Activated naive CD8-positive, alpha-beta T cell treated with anti-CD3 and anti-CD28 coated beads, Interleukin-2, amount 10 ng/mL, durations not matched to agents 7 days and 5 days (primary cell): ENCODE data around the gene PARD3B. TPM values are rescaled to one million over a fixed set of nuclear protein-coding genes. Genes with fewer than 3 reads are reported as not detected.

Experiments used
- ATAC-seq: fragments of 150-1000 bp; cut with Tn5 transposase; one replicate; pipeline ENCODE4 v1.10.0; 2021; ENCODE audit warnings: low read depth, moderate library complexity
- POLR2A ChIA-PET: fragments of 350-600 bp; sonication (Branson Sonifier 250); formaldehyde crosslinking; loops from one replicate; lab custom pipeline; 2021; ENCODE audit warnings: antibody characterized with exemption; lab: Charles Lee
- DNase-seq: peaks from one replicate; pipeline ENCODE4 v3.0.0; 2021
- H3K27ac Mint-ChIP-seq: one replicate; pipeline ENCODE4 v1.8.0; 2022; ENCODE audit warnings: mild to moderate bottlenecking, mixed read lengths
- H3K27me3 Mint-ChIP-seq: one replicate; pipeline ENCODE4 v1.8.0; 2022; ENCODE audit warnings: mild to moderate bottlenecking, moderate library complexity, mixed read lengths
- H3K36me3 Mint-ChIP-seq: one replicate; pipeline ENCODE4 v1.8.0; 2021; ENCODE audit warnings: mild to moderate bottlenecking, mixed read lengths
- H3K4me1 Mint-ChIP-seq: one replicate; pipeline ENCODE4 v1.8.0; 2021; ENCODE audit warnings: mixed read lengths
- H3K4me3 Mint-ChIP-seq: one replicate; pipeline ENCODE4 v1.8.0; 2022; ENCODE audit warnings: mild to moderate bottlenecking, moderate library complexity, mixed read lengths
- H3K9me3 Mint-ChIP-seq: one replicate; pipeline ENCODE4 v1.8.0; 2021; ENCODE audit warnings: mixed read lengths
- total RNA-seq, 2 experiments: library from RNA; stranded (reverse); gene quantifications; one replicate each; pipeline ENCODE4 v1.2.3, GENCODE V29; 2021

Gene PARD3B
- total RNA-seq, 2 experiments from 2014 or later: 0.55 to 1.0 TPM

- Mint-ChIP-seq H3K4me3 (no peak overlapping the region), H3K27me3 (no peaks in the 10 kb centered on the region), H3K4me1 (no peaks in the 10 kb centered on the region), H3K9me3 (peaks cover 1% of the 10 kb centered on the region), H3K36me3 (no peaks in the 10 kb centered on the region), H3K27ac (no peak overlapping the region)
- ATAC-seq: no peak
- DNase-seq: no peak
- POLR2A ChIA-PET: no interaction called here
Observed at GRCh38 chr2:205377324-205377723, 832.0 kb downstream of the PARD3B start.

- ATAC-seq (no peak), DNase-seq (no peak)
- no peaks in the 10 kb centered on the region for H3K36me3 Mint-ChIP-seq
- H3K4me3 Mint-ChIP-seq: no peak overlapping the region
- no peak overlapping the region for H3K27ac Mint-ChIP-seq
- no peaks in the 10 kb centered on the region for H3K4me1 Mint-ChIP-seq
- H3K27me3 Mint-ChIP-seq: no peaks in the 10 kb centered on the region
- H3K9me3 Mint-ChIP-seq: no peaks in the 10 kb centered on the region
- POLR2A ChIA-PET: no interaction called here
Observed at GRCh38 chr2:205383601-205384000, 838.3 kb downstream of the PARD3B start.

GRCh38 chr2:205386109-205386508 is 840.8 kb downstream of the PARD3B start:
- H3K36me3 Mint-ChIP-seq: no peaks in the 10 kb centered on the region
- POLR2A ChIA-PET: no interaction called here

GRCh38 chr2:205387350-205388055 is 842.2 kb downstream of the PARD3B start:
- no peaks in the 10 kb centered on the region for H3K9me3 Mint-ChIP-seq
- no peaks in the 10 kb centered on the region for H3K27me3 Mint-ChIP-seq
- H3K36me3 Mint-ChIP-seq: no peaks in the 10 kb centered on the region
- DNase-seq (no peak), ATAC-seq (no peak)
- peaks cover 1% of the 10 kb centered on the region for H3K4me1 Mint-ChIP-seq
- no peak overlapping the region for H3K27ac Mint-ChIP-seq
- POLR2A ChIA-PET: no interaction called here
- no peak overlapping the region for H3K4me3 Mint-ChIP-seq

More at GRCh38 chr2:205386109-205386508, 840.8 kb downstream of the PARD3B start:
- no peak overlapping the region for H3K4me3 Mint-ChIP-seq
- ATAC-seq (no peak), DNase-seq (no peak)
- no peaks in the 10 kb centered on the region for H3K27me3 Mint-ChIP-seq
- no peaks in the 10 kb centered on the region for H3K9me3 Mint-ChIP-seq
- peaks cover 1% of the 10 kb centered on the region for H3K4me1 Mint-ChIP-seq
- H3K27ac Mint-ChIP-seq: no peak overlapping the region

- ATAC-seq (no peak), DNase-seq (no peak)
- Mint-ChIP-seq H3K4me1 (peaks cover 1% of the 10 kb centered on the region), H3K27me3 (no peaks in the 10 kb centered on the region), H3K9me3 (no peaks in the 10 kb centered on the region), H3K36me3 (no peaks in the 10 kb centered on the region), H3K27ac (no peak overlapping the region), H3K4me3 (no peak overlapping the region)
- POLR2A ChIA-PET: no interaction called here
Observed at GRCh38 chr2:205390866-205391265, 845.6 kb downstream of the PARD3B start.

GRCh38 chr2:205401511-205401910 is 856.2 kb downstream of the PARD3B start:
- POLR2A ChIA-PET: no interaction called here
- no peaks in the 10 kb centered on the region for H3K36me3 Mint-ChIP-seq

GRCh38 chr2:205402011-205402410 is 856.7 kb downstream of the PARD3B start:
- POLR2A ChIA-PET: no interaction called here
- no peaks in the 10 kb centered on the region for H3K36me3 Mint-ChIP-seq
- H3K27ac Mint-ChIP-seq: no peak overlapping the region
- H3K4me1 Mint-ChIP-seq: no peaks in the 10 kb centered on the region
- no peak for DNase-seq
- no peaks in the 10 kb centered on the region for H3K27me3 Mint-ChIP-seq
- H3K9me3 Mint-ChIP-seq: no peaks in the 10 kb centered on the region
- H3K4me3 Mint-ChIP-seq: no peak overlapping the region
- no peak for ATAC-seq

More at GRCh38 chr2:205401511-205401910, 856.2 kb downstream of the PARD3B start:
- Mint-ChIP-seq H3K9me3 (no peaks in the 10 kb centered on the region), H3K27me3 (no peaks in the 10 kb centered on the region), H3K27ac (no peak overlapping the region), H3K4me3 (no peak overlapping the region), H3K4me1 (no peaks in the 10 kb centered on the region)
- no peak for DNase-seq
- ATAC-seq: no peak

GRCh38 chr2:205403244-205403825 is 858.1 kb downstream of the PARD3B start:
- Mint-ChIP-seq H3K4me3 (no peak overlapping the region), H3K27me3 (no peaks in the 10 kb centered on the region), H3K36me3 (no peaks in the 10 kb centered on the region), H3K4me1 (no peaks in the 10 kb centered on the region), H3K27ac (no peak overlapping the region), H3K9me3 (no peaks in the 10 kb centered on the region)
- no peak for ATAC-seq
- DNase-seq: no peak
- POLR2A ChIA-PET: no interaction called here

- no peaks in the 10 kb centered on the region for H3K27me3 Mint-ChIP-seq
- no peak for DNase-seq
- POLR2A ChIA-PET: no interaction called here
- no peaks in the 10 kb centered on the region for H3K9me3 Mint-ChIP-seq
- no peaks in the 10 kb centered on the region for H3K4me1 Mint-ChIP-seq
- H3K36me3 Mint-ChIP-seq: no peaks in the 10 kb centered on the region
- no peak for ATAC-seq
- H3K4me3 Mint-ChIP-seq: no peak overlapping the region
- no peak overlapping the region for H3K27ac Mint-ChIP-seq
Observed at GRCh38 chr2:205405194-205405593, 859.9 kb downstream of the PARD3B start.

- Mint-ChIP-seq H3K4me3 (no peak overlapping the region), H3K27me3 (no peaks in the 10 kb centered on the region), H3K27ac (no peak overlapping the region), H3K9me3 (no peaks in the 10 kb centered on the region), H3K4me1 (no peaks in the 10 kb centered on the region), H3K36me3 (no peaks in the 10 kb centered on the region)
- ATAC-seq: no peak
- POLR2A ChIA-PET: no interaction called here
- no peak for DNase-seq
Observed at GRCh38 chr2:205405752-205406151, 860.5 kb downstream of the PARD3B start.

GRCh38 chr2:205407984-205408383 is 862.7 kb downstream of the PARD3B start:
- ATAC-seq: no peak
- no peak overlapping the region for H3K27ac Mint-ChIP-seq

GRCh38 chr2:205408696-205409095 is 863.4 kb downstream of the PARD3B start:
- POLR2A ChIA-PET: no interaction called here
- Mint-ChIP-seq H3K9me3 (no peaks in the 10 kb centered on the region), H3K27me3 (no peaks in the 10 kb centered on the region), H3K4me3 (no peak overlapping the region), H3K4me1 (no peaks in the 10 kb centered on the region), H3K27ac (no peak overlapping the region), H3K36me3 (no peaks in the 10 kb centered on the region)
- no peak for ATAC-seq
- DNase-seq: no peak

More at GRCh38 chr2:205407984-205408383, 862.7 kb downstream of the PARD3B start:
- DNase-seq: no peak
- Mint-ChIP-seq H3K4me1 (no peaks in the 10 kb centered on the region), H3K4me3 (no peak overlapping the region), H3K9me3 (no peaks in the 10 kb centered on the region), H3K27me3 (no peaks in the 10 kb centered on the region), H3K36me3 (no peaks in the 10 kb centered on the region)
- POLR2A ChIA-PET: no interaction called here

- POLR2A ChIA-PET: no interaction called here
- H3K4me3 Mint-ChIP-seq: no peak overlapping the region
- H3K27ac Mint-ChIP-seq: no peak overlapping the region
- no peak for DNase-seq
- no peaks in the 10 kb centered on the region for H3K9me3 Mint-ChIP-seq
- no peaks in the 10 kb centered on the region for H3K36me3 Mint-ChIP-seq
- H3K4me1 Mint-ChIP-seq: no peaks in the 10 kb centered on the region
- no peaks in the 10 kb centered on the region for H3K27me3 Mint-ChIP-seq
- no peak for ATAC-seq
Observed at GRCh38 chr2:205409411-205409810, 864.1 kb downstream of the PARD3B start.

- ATAC-seq (no peak), DNase-seq (no peak)
- Mint-ChIP-seq H3K4me3 (no peak overlapping the region), H3K27ac (no peak overlapping the region), H3K36me3 (no peaks in the 10 kb centered on the region), H3K27me3 (peaks cover 4% of the 10 kb centered on the region), H3K4me1 (no peaks in the 10 kb centered on the region), H3K9me3 (no peaks in the 10 kb centered on the region)
- POLR2A ChIA-PET: no interaction called here
Observed at GRCh38 chr2:205411558-205411957, 866.3 kb downstream of the PARD3B start.
